Eye (tissue), 1 donor: ENCODE data around the gene KBTBD13.
"Not testable (repeated sequence)": the region's sequence is repeated elsewhere in the genome, so short reads cannot be mapped to it uniquely, and the experiment has no call there.

Source experiments
- DNase-seq: peaks from one replicate; pipeline ENCODE4 v3.0.0-alpha.2; 2015

Gene KBTBD13

DNA sequence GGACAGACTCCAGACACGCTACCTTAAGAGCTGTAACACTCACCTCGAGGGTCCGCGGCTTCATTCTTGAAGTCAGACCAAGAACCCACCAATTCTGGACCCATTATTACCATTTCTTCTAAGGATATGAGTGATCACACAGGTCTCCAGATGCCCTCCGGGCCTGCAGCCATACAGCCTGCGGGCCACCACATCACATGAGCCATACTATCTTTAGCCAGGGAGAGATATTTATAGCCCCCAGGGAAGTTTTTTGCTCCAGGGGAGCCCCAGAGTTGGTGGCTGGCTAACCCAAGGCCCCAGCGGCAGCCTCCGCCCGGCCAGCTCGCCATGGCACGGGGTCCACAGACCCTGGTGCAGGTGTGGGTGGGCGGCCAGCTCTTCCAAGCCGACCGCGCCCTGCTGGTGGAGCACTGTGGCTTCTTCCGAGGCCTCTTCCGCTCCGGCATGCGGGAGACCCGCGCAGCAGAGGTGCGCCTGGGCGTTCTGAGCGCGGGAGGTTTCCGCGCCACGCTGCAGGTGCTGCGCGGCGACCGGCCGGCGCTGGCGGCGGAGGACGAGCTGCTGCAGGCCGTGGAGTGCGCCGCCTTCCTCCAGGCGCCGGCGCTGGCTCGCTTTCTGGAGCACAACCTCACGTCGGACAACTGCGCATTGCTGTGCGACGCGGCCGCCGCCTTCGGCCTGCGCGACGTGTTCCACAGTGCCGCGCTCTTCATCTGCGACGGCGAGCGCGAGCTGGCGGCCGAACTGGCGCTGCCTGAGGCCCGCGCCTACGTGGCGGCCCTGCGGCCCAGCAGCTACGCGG lies at the start of gene KBTBD13:
TSS of gene KBTBD13 (plus strand) at position 261 of the 805 bp plus-strand sequence. CDS start at position 331, 70 bp downstream.
- DNase-seq: no peak

DNA sequence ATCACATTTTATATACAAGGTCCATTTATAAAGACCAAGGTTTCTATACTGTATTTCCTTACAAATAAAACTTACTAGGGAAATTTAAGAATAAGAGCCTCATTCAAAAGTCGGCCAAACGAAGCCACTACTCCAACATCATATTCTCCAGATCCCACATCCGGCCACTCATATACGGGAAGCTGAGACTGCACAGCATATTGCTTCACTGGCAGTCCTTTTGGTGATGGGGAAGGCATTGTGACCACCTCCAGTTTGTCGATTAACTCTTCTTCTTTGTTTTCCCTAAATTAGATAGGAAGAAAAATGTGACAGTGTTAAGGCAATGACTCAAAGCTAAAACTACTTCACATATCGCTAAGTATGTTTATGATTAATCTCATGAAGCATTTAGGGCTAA lies 49.8 kb upstream of the KBTBD13 start:
- no peak for DNase-seq

DNA sequence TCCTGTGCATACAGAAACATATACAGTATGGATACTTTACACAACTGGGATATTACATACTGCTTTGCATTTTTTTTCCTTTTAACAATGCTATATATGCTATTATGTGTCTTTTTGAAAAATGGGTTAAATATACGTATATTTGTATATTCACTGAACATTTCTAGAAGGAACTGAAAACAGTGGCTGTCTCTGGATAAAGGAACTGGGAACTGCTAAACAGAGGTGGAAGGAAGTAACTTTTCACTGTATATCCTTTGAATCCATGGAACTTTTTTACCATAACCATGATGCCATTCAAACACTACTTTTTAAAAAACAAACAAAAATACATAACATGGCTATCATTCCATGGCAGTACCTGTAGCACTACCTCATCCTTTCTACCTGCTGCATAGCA lies 49.0 kb upstream of the KBTBD13 start:
- DNase-seq: no peak

DNA sequence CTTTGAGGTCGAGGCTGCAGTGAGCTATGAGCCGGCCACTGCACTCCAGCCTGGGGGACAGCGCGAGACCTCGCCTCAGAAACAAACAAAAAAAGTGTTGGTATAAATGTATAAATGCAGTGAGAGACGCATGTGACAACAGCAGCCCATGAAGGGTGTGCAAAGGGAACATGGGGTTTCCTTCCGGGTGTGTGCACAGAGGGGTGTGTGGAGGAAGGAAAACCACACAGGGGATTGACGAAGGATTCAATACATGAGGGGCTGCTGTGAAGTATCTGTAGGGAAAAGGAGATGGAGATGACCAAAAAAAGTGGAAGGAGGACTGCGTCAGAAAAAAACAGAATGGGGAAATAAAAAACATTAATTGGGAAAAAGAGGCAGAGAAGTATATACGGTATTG lies 48.2 kb upstream of the KBTBD13 start:
- DNase-seq: no peak

GRCh38 chr15:65028921-65029735 lies 47.4 kb upstream of the KBTBD13 start, which contains the start of gene MTFMT:
Gene MTFMT, minus strand, starts transcription at chr15:65029639. Its CDS starts 26 bp downstream, at chr15:65029613.
- DNase-seq: peak; percentile 95

GRCh38 chr15:65029736-65030208 lies 46.8 kb upstream of the KBTBD13 start:
- DNase-seq: no peak

- DNase-seq: peak; percentile 82
These were observed 43.6 kb upstream of the KBTBD13 start for GRCh38 chr15:65032801-65033537.

- peak; percentile 69 for DNase-seq
These were observed 42.8 kb upstream of the KBTBD13 start for GRCh38 chr15:65033659-65034269.

DNA sequence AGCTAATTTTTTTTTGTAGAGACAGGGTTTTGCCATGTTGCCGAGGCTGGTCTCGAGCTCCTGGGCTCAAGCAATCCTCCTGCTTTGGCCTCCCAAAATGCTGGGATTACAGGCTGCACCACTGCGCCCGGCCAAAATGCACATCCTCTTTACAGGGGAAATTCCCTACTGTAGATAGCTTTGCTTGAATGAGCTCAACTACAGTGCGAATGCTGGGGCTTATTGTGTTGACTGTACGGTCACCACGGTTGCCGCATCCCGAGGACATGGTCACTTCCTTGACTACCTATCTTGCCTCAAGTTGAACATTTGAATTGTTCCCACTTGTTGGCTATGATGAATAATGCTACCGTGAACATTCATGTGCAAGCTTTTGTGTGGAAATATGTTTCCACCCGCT lies 41.8 kb upstream of the KBTBD13 start:
- DNase-seq: no peak

DNA sequence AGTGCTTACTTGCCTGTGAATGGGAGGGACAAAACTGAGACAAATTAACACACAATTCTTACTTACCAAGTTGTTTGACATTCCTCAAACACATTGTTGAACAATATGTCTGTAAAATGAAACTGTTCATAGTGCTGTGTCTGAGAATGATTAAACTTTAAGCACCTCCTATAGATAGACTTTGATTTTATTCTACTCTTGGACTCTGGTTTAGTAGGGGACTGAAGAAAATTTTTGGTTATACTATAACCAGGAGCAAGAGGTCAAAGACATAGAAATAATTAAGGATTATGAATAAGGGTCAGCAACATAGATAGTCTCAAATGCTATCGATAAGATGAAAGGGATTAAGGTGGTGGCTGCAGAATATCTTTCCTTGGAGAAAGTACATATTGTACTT lies 39.2 kb upstream of the KBTBD13 start:
- no peak for DNase-seq

DNA sequence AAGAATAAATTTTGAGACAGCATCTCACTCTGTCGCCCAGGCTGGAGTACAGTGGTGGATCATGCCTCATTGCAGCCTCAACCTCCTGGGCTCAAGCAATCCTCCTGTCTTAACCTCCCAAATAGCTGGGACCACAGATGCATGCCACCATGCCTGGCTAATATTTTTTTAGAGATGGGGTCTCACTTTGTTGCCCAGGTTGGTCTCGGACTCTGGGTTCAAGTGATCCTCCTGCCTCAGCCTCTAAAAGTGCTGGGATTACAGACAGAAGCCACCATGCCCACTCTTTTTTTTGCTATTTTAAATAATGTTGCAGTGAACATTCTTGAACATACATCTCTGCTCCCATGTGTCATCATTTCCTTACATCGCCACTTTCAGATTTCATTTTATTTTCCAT lies 38.1 kb upstream of the KBTBD13 start:
- no peak for DNase-seq

GRCh38 chr15:65038836-65039235 lies 37.7 kb upstream of the KBTBD13 start:
- DNase-seq: peak; percentile 67

- no peak for DNase-seq
These were observed 36.1 kb upstream of the KBTBD13 start for GRCh38 chr15:65040461-65040860.

DNA sequence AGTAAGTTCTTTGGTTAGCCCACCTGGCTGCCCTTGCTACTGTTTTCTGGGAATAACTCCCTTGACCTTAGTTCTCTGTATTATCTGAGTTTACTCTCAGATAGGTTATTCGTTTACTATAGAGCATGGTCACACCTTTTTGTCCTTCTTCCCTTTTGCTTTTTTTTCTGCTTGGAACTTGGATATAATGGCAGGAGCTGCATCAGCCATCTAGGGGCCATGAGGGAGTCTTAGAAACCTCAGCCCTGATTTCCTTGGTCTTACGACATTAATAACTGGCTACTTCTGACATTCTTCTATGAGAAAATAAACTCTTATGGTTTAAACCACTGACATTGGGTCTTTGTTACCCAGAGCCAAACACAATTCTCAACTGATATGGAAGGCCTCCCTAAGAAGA lies 34.8 kb upstream of the KBTBD13 start:
- DNase-seq: no peak

GRCh38 chr15:65042776-65043327 lies 33.7 kb upstream of the KBTBD13 start:
- no peak for DNase-seq

GRCh38 chr15:65044218-65044617 lies 32.3 kb upstream of the KBTBD13 start:
- DNase-seq: not testable (repeated sequence)

GRCh38 chr15:65044724-65045481 lies 31.6 kb upstream of the KBTBD13 start, which contains the start of gene SLC51B:
Gene SLC51B, plus strand, starts transcription at chr15:65045387. Its CDS starts 4,618 bp downstream, at chr15:65050005.
- peak; percentile 83 for DNase-seq

DNA sequence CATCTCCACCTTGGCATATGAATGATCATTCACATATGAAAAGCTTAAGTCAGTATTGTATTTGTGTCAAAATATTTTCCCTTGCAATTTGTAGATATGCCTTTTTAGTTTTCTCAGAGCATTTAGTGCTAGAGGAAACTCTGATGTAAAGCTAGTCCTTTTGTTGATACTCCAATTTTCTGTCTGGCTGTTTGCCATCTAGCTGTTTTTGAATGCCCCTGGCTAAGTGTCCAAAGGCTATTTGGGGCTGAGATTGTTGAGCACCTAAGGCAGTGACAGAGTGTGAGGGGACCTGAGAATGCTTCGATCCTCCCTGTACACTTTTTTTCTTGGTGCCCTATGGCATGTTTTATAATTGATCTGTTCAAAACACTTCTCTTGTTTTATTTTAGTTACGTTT lies 28.3 kb upstream of the KBTBD13 start:
- DNase-seq: no peak

- DNase-seq: peak; percentile 98
These were observed 27.1 kb upstream of the KBTBD13 start for GRCh38 chr15:65049418-65049840.

- no peak for DNase-seq
These were observed 26.3 kb upstream of the KBTBD13 start for GRCh38 chr15:65050270-65050669.

GRCh38 chr15:65051266-65051665 lies 25.3 kb upstream of the KBTBD13 start:
- no peak for DNase-seq
